ENCODE results near the gene ADAMTS3. TPM values are rescaled to one million over a fixed set of nuclear protein-coding genes. Genes with fewer than 3 reads are reported as not detected.

ADAMTS3 gene
- polyA plus RNA-seq, 1 donor (not counting 4 experiments of a cell fraction or from before 2014, with no cell fraction given), result 0.09 TPM

GRCh38 chr4:72432282-72432681 lies 136.7 kb downstream of the ADAMTS3 start:
- Histone ChIP-seq H4K20me1 (ENCODE audit: control insufficient read depth, extremely low read depth, insufficient read depth, low read length) (no peaks in the 10 kb centered on the region), H3K9ac (ENCODE audit: control insufficient read depth, extremely low read depth, insufficient read depth, low read length) (no peak overlapping the region), H3K27me3 (ENCODE audit: control insufficient read depth, extremely low read depth, insufficient read depth, low read length) (peaks cover 4% of the 10 kb centered on the region), H3K4me1 (ENCODE audit: control insufficient read depth, extremely low read depth, insufficient read depth, low read length) (no peaks in the 10 kb centered on the region), H3K4me2 (ENCODE audit: control insufficient read depth, extremely low read depth, insufficient read depth, low read depth, low read length) (no peak overlapping the region), H3K79me2 (ENCODE audit: control insufficient read depth, insufficient read depth, low read length) (no peaks in the 10 kb centered on the region), H3K27ac (ENCODE audit: control insufficient read depth, insufficient read depth, low read length) (no peak overlapping the region), H3K9me1 (ENCODE audit: control insufficient read depth, extremely low read depth, insufficient read depth, low read length) (no peaks in the 10 kb centered on the region), H2AFZ (ENCODE audit: control insufficient read depth, low read length) (no peak overlapping the region), H3K36me3 (ENCODE audit: control insufficient read depth in 2 of 2, extremely low read depth in 1 of 2, insufficient read depth in 2 of 2, low read length in 2 of 2) (no peaks in the 10 kb centered on the region), H3K9me3 (ENCODE audit: control insufficient read depth, low read depth, low read length) (no peaks in the 10 kb centered on the region), H3K4me3 (ENCODE audit: control insufficient read depth in 2 of 3, extremely low read depth in 1 of 3, insufficient read depth in 2 of 3, low read depth in 1 of 3, low read length in 3 of 3) (no peak overlapping the region)
- FAIRE-seq (no peak), DNase-seq (ENCODE audit: low read depth, low spot score) (no peak)
- TF ChIP-seq CTCF (optimal IDR thresholded peaks at IDR 0.05 in 1 of 3, IDR thresholded peaks at IDR 0.05 in 1 of 3, conservative IDR thresholded peaks at IDR 0.05 in 1 of 3; ENCODE audit: extremely low read depth in 1 of 3, insufficient read depth in 2 of 3, low read length in 3 of 3) (no peak), EZH2 (IDR thresholded peaks at IDR 0.05; ENCODE audit: low read length) (no peak)
- dilution Hi-C loops (cut with MboI; ENCODE audit: extremely low pct_ligation_motif_present, low sequenced_read_pairs), result no loop called here

DNA sequence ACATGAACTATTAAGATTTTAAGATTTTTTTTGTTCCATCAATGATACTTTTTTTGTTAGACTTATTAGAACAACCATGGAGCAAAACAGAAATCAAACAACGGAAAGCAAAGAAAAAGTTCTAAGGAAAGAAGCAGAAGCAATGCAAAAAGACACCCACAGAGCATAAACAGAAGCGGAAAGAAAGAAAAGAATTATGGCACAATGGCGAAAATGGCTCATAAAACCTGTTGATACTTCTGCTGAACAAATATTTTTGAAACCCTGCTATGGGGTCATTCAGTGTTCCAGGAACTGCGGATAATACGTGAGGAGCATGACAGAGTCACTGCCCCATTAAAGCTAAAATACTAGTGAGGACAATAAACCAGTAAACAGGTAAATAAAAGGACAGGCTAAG lies 138.0 kb downstream of the ADAMTS3 start:
- DNase-seq (ENCODE audit: low read depth, low spot score) (no peak), FAIRE-seq (no peak)
- Histone ChIP-seq H3K36me3 (ENCODE audit: control insufficient read depth in 2 of 2, extremely low read depth in 1 of 2, insufficient read depth in 2 of 2, low read length in 2 of 2) (no peaks in the 10 kb centered on the region), H3K4me3 (ENCODE audit: control insufficient read depth in 2 of 3, extremely low read depth in 1 of 3, insufficient read depth in 2 of 3, low read depth in 1 of 3, low read length in 3 of 3) (no peak overlapping the region), H3K27me3 (ENCODE audit: control insufficient read depth, extremely low read depth, insufficient read depth, low read length) (peaks cover 4% of the 10 kb centered on the region), H3K4me2 (ENCODE audit: control insufficient read depth, extremely low read depth, insufficient read depth, low read depth, low read length) (no peak overlapping the region), H3K27ac (ENCODE audit: control insufficient read depth, insufficient read depth, low read length) (no peak overlapping the region), H4K20me1 (ENCODE audit: control insufficient read depth, extremely low read depth, insufficient read depth, low read length) (no peaks in the 10 kb centered on the region), H3K4me1 (ENCODE audit: control insufficient read depth, extremely low read depth, insufficient read depth, low read length) (no peaks in the 10 kb centered on the region), H3K9me3 (ENCODE audit: control insufficient read depth, low read depth, low read length) (no peaks in the 10 kb centered on the region), H3K9me1 (ENCODE audit: control insufficient read depth, extremely low read depth, insufficient read depth, low read length) (no peaks in the 10 kb centered on the region), H3K79me2 (ENCODE audit: control insufficient read depth, insufficient read depth, low read length) (no peaks in the 10 kb centered on the region), H2AFZ (ENCODE audit: control insufficient read depth, low read length) (no peak overlapping the region), H3K9ac (ENCODE audit: control insufficient read depth, extremely low read depth, insufficient read depth, low read length) (no peak overlapping the region)
- dilution Hi-C loops (cut with MboI; ENCODE audit: extremely low pct_ligation_motif_present, low sequenced_read_pairs), result no loop called here
- no peak for TF ChIP-seq CTCF (optimal IDR thresholded peaks at IDR 0.05 in 1 of 3, IDR thresholded peaks at IDR 0.05 in 1 of 3, conservative IDR thresholded peaks at IDR 0.05 in 1 of 3; ENCODE audit: extremely low read depth in 1 of 3, insufficient read depth in 2 of 3, low read length in 3 of 3)
- no peak for TF ChIP-seq EZH2 (IDR thresholded peaks at IDR 0.05; ENCODE audit: low read length)

Data from keratinocyte (primary cell).